HG03045 (cell line): Measurements from ENCODE around the gene TMEM214.

Source experiments
- ATAC-seq: cut with Tn5 transposase; IDR thresholded peaks from one replicate; pipeline ENCODE4 v1.9.1; 2021; ENCODE audit warnings: mild to moderate bottlenecking, moderate library complexity; ENCODE audit not compliant: unreplicated experiment

Gene TMEM214

GRCh38 chr2:27032495-27033252, at the start of gene TMEM214:
Gene TMEM214 (plus strand): TSS chr2:27032965. CDS start chr2:27033016, 51 bp downstream.
- ATAC-seq = peak; percentile 90

GRCh38 chr2:26983746-26984145, 49.0 kb upstream of the TMEM214 start:
- ATAC-seq = no peak

GRCh38 chr2:26985807-26986206, 47.0 kb upstream of the TMEM214 start:
- no peak for ATAC-seq

GRCh38 chr2:26986576-26986975, 46.2 kb upstream of the TMEM214 start:
- ATAC-seq = no peak

GRCh38 chr2:26988058-26988860, 44.5 kb upstream of the TMEM214 start:
- ATAC-seq = no peak

GRCh38 chr2:26989156-26989555, 43.6 kb upstream of the TMEM214 start:
- no peak for ATAC-seq

- no peak for ATAC-seq
These were observed 41.0 kb upstream of the TMEM214 start for GRCh38 chr2:26991717-26992116.

GRCh38 chr2:26993768-26994167, 39.0 kb upstream of the TMEM214 start:
- ATAC-seq = no peak

- ATAC-seq = no peak
These were observed 37.8 kb upstream of the TMEM214 start for GRCh38 chr2:26994983-26995382.

GRCh38 chr2:26997394-26997793, 35.4 kb upstream of the TMEM214 start:
- ATAC-seq = no peak

- ATAC-seq = no peak
These were observed 34.4 kb upstream of the TMEM214 start for GRCh38 chr2:26998323-26998722.

- no peak for ATAC-seq
These were observed 32.5 kb upstream of the TMEM214 start for GRCh38 chr2:27000228-27000627.

- no peak for ATAC-seq
These were observed 31.8 kb upstream of the TMEM214 start for GRCh38 chr2:27000995-27001394.

GRCh38 chr2:27001950-27002349, 30.8 kb upstream of the TMEM214 start:
- ATAC-seq = no peak

GRCh38 chr2:27003007-27003406, 29.8 kb upstream of the TMEM214 start:
- no peak for ATAC-seq

GRCh38 chr2:27003857-27004256, 28.9 kb upstream of the TMEM214 start:
- ATAC-seq = no peak

GRCh38 chr2:27006602-27007415, 26.0 kb upstream of the TMEM214 start:
- no peak for ATAC-seq

GRCh38 chr2:27007416-27008374, 25.1 kb upstream of the TMEM214 start:
- ATAC-seq = no peak

- ATAC-seq = no peak
These were observed 24.1 kb upstream of the TMEM214 start for GRCh38 chr2:27008678-27009077.

GRCh38 chr2:27009083-27009482, 23.7 kb upstream of the TMEM214 start:
- no peak for ATAC-seq
